Spleen (tissue), 11 donors: ENCODE data around the gene WNK2. TPM values are rescaled to one million over a fixed set of nuclear protein-coding genes. Genes with fewer than 3 reads are reported as not detected.

Experiments
- DNase-seq: peaks from one replicate; pipeline ENCODE4 v3.0.0-alpha.2; 2020
- H3K27ac ChIP-seq, 8 donors: fragments of 200-600 bp; sonication (generic) in 7 of 8; 1 replicate in 4 of 8; 2 replicates in 4 of 8; pipeline versions ENCODE4 v1.5.0 to v1.8.0; 2016 to 2021; ENCODE audit warnings: inconsistent platforms in 4 of 8, mild to moderate bottlenecking in 4 of 8, moderate library complexity in 1 of 8
- H3K27me3 ChIP-seq, 7 donors: fragments of 200-600 bp; sonication (generic) in 6 of 7; replicated peaks in 1 of 7; 1 replicate in 4 of 7; 2 replicates in 3 of 7; pipeline versions ENCODE4 v1.5.0 to v1.8.0; 2016 to 2021; ENCODE audit warnings: inconsistent platforms in 3 of 7, mild to moderate bottlenecking in 1 of 7
- H3K36me3 ChIP-seq, 6 donors: fragments of 200-600 bp; sonication (generic) in 5 of 6; 1 replicate in 4 of 6; 2 replicates in 2 of 6; pipeline versions ENCODE4 v1.5.0 to v1.8.0; 2016 to 2021; ENCODE audit warnings: inconsistent platforms in 2 of 6
- H3K4me1 ChIP-seq, 6 donors: fragments of 200-600 bp; sonication (generic) in 5 of 6; 1 replicate in 3 of 6; 2 replicates in 3 of 6; pipeline versions ENCODE4 v1.5.0 to v1.8.0; 2016 to 2021; ENCODE audit warnings: inconsistent platforms in 3 of 6
- H3K4me3 ChIP-seq, 8 donors: fragments of 200-600 bp; sonication (generic) in 7 of 8; 1 replicate in 4 of 8; 2 replicates in 4 of 8; pipeline versions ENCODE4 v1.5.0 to v1.8.0; 2016 to 2021; ENCODE audit warnings: inconsistent platforms in 4 of 8, mild to moderate bottlenecking in 4 of 8, moderate library complexity in 2 of 8
- H3K9me3 ChIP-seq, 8 donors: fragments of 200-600 bp; sonication (generic) in 7 of 8; 1 replicate in 4 of 8; 2 replicates in 4 of 8; pipeline versions ENCODE4 v1.5.0 to v1.8.0; 2016 to 2021; ENCODE audit warnings: inconsistent platforms in 4 of 8
- POLR2A ChIP-seq, 3 donors: fragments of 450-650 bp; IDR thresholded peaks; one replicate each; pipeline ENCODE4 v1.5.1; 2017; ENCODE audit warnings: antibody characterized with exemption in 3 of 3, mild to moderate bottlenecking in 1 of 3
- POLR2AphosphoS5 ChIP-seq, 3 donors: sonication (generic); formaldehyde crosslinking; IDR thresholded peaks; one replicate each; pipeline ENCODE4 v1.5.1; 2017; ENCODE audit warnings: antibody characterized with exemption in 3 of 3
- WGBS, 5 donors: extraction: QIAGEN DNeasy Blood & Tissue Kit in 3 of 5; methylation state at CpG; one replicate each; pipeline versions ENCODE4 v1.1.5 to v1.1.7; 2013 to 2018; 5-methylcytosine and 5-hydroxymethylcytosine counted together
- intact Hi-C: fragments of 100-400 bp; cut with DNase I; formaldehyde crosslinking; loops from one replicate; pipeline ENCODE4 v1.15.0; 2023; ENCODE audit warnings: low total_unique reads
- polyA plus RNA-seq, 3 donors: library from polyadenylated mRNA; stranded (reverse); fragments of 200-250 nt; gene quantifications; one replicate each; pipeline ENCODE4 v1.2.1, GENCODE V29; 2013
- total RNA-seq, 7 donors: library from RNA; depleted of rRNA in 3 of 7; stranded (reverse); fragments of >200 nt in 3 of 7; fragmentation: NEBNext Ultra II Directional in 4 of 7; extraction: Animal tissue kit (Norgen Biotek cat#: 25700) in 4 of 7; gene quantifications; one replicate each; pipeline versions ENCODE4 v1.1.0 to v1.2.1, GENCODE V29; 2016 to 2021
- TF ChIP-seq, protein P1 (sequence below), 11 experiments: fragments of 200-600 bp in 7 of 11; fragments of 450-650 bp in 4 of 11; sonication (generic) in 4 of 11; IDR thresholded peaks in 8 of 11; conservative IDR thresholded peaks in 3 of 11; 1 replicate in 7 of 11; 2 replicates in 4 of 11; pipeline versions ENCODE4 v1.4.0 to v1.8.0; 2016 to 2021; ENCODE audit warnings: antibody characterized with exemption in 11 of 11, inconsistent platforms in 4 of 11, mild to moderate bottlenecking in 1 of 11
- donor health status: healthy with polysubstance abuse.
- donor health status: DM: no; HTN: no; CAD: no; lungs with moderate emphysema.
- donor health status: DM: no; HTN: no; CAD: no.
- donor health status: Bipolar disorder and iron deficiency.
- donor health status: healthy.
- donor health status: DM: no; HTN: no; CAD: no.
- donor health status: DM: yes; HTN: yes; CAD: no.

Gene WNK2
- total and polyA plus RNA-seq, 10 donors, result 1.8 to 20.0 (median 7.3) TPM

DNA sequence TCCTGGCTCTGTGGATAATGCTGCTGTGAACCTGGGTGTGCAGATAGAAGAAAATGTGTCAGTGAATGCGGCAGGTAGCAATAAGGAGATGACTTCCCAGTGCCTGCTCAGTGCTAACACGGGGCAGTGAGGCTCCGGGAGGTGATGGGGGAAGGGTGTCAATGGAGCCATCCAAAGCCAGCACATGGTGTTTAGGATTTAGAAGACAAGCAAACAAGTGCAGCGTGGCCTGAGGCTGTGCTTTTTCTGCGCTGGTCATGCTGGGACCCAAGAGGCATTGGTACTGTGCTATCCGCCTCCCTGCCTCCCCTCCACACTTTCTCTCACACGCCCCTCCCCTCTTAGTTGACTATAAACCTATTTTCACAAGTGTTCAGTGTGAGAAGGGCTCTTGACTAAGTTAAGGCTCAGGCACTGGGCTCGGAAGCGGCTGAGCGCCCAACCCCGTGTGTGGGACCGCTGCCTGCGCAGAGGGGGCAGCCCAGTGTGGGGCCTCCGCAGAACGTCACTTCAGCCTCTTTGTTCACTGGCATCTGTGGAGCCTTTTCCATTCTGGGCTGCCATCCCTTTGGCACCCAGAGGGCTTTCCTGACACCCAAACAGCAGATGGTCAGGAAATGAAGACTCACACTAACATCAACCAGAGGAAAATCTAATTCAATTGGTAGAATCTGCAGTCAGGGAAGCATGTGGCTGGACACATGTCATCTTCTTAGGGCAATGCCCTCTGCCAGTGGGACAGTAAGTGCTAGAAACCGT, 28.0 kb upstream of the WNK2 start:
- WGBS, 5 donors, result 85 to 93% (median 91%) methylated on average over 16 of the region's 16 CpGs
- TF ChIP-seq POLR2A (IDR thresholded peaks at IDR 0.05) (no peak), POLR2AphosphoS5 (IDR thresholded peaks at IDR 0.05) (no peak)
- TF ChIP-seq, protein P1, sequence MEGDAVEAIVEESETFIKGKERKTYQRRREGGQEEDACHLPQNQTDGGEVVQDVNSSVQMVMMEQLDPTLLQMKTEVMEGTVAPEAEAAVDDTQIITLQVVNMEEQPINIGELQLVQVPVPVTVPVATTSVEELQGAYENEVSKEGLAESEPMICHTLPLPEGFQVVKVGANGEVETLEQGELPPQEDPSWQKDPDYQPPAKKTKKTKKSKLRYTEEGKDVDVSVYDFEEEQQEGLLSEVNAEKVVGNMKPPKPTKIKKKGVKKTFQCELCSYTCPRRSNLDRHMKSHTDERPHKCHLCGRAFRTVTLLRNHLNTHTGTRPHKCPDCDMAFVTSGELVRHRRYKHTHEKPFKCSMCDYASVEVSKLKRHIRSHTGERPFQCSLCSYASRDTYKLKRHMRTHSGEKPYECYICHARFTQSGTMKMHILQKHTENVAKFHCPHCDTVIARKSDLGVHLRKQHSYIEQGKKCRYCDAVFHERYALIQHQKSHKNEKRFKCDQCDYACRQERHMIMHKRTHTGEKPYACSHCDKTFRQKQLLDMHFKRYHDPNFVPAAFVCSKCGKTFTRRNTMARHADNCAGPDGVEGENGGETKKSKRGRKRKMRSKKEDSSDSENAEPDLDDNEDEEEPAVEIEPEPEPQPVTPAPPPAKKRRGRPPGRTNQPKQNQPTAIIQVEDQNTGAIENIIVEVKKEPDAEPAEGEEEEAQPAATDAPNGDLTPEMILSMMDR (IDR thresholded peaks at IDR 0.05 in 8 of 11, conservative IDR thresholded peaks at IDR 0.05 in 3 of 11), result no peak
- H3K9me3 ChIP-seq, result no peaks in the 10 kb centered on the region
- no peaks in the 10 kb centered on the region for H3K36me3 ChIP-seq
- H3K4me1 ChIP-seq, result peaks cover 0 to 13% (median 8%) of the 10 kb centered on the region in 6 donors
- intact Hi-C loops, result loop anchor here (5.0 kb wide), 1 partner anchor 146 kb away; no protein-coding TSS in a partner anchor
- no peak for DNase-seq
- no peak overlapping the region for H3K4me3 ChIP-seq
- H3K27ac ChIP-seq, result no peak overlapping the region
- no peaks in the 10 kb centered on the region for H3K27me3 ChIP-seq

DNA sequence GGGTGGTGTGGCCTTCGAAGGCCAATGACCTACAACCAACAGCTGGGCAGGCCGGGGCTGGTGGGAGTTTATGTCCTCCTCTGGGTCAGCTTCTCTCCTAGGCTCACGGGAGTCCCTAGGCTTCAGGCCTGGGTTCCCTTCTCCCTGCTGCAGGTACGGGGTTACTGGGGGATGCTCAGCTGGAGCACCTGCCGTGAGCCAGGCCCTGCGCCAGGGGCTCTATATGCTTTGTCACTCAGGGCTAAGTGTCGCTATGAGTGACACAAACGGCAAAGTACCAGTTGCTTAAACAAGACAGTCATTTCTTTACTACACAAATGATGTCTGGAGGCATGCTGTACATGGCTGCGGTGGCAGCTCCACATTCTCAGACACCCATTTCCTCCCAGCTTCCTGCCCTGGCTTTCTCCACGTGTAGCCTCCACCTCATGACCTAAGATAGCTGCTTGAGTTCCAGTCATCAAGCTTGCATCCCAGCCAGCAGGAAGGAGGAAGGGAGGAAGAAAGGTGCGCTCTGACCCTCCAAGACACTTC, 27.4 kb upstream of the WNK2 start:
- Histone ChIP-seq H3K9me3 (no peaks in the 10 kb centered on the region), H3K4me3 (no peak overlapping the region), H3K4me1 (peaks cover 0 to 13% (median 8%) of the 10 kb centered on the region in 6 donors), H3K27ac (no peak overlapping the region), H3K36me3 (no peaks in the 10 kb centered on the region), H3K27me3 (no peaks in the 10 kb centered on the region)
- intact Hi-C loops, result loop anchor here (5.0 kb wide), 1 partner anchor 146 kb away; no protein-coding TSS in a partner anchor
- TF ChIP-seq, protein P1 (IDR thresholded peaks at IDR 0.05 in 8 of 11, conservative IDR thresholded peaks at IDR 0.05 in 3 of 11), result no peak
- TF ChIP-seq POLR2A (IDR thresholded peaks at IDR 0.05), result no peak
- no peak for TF ChIP-seq POLR2AphosphoS5 (IDR thresholded peaks at IDR 0.05)
- WGBS, 5 donors, result 53 to 74% (median 69%) methylated on average over 10 to 11 of the region's 11 CpGs
- DNase-seq, result no peak

DNA sequence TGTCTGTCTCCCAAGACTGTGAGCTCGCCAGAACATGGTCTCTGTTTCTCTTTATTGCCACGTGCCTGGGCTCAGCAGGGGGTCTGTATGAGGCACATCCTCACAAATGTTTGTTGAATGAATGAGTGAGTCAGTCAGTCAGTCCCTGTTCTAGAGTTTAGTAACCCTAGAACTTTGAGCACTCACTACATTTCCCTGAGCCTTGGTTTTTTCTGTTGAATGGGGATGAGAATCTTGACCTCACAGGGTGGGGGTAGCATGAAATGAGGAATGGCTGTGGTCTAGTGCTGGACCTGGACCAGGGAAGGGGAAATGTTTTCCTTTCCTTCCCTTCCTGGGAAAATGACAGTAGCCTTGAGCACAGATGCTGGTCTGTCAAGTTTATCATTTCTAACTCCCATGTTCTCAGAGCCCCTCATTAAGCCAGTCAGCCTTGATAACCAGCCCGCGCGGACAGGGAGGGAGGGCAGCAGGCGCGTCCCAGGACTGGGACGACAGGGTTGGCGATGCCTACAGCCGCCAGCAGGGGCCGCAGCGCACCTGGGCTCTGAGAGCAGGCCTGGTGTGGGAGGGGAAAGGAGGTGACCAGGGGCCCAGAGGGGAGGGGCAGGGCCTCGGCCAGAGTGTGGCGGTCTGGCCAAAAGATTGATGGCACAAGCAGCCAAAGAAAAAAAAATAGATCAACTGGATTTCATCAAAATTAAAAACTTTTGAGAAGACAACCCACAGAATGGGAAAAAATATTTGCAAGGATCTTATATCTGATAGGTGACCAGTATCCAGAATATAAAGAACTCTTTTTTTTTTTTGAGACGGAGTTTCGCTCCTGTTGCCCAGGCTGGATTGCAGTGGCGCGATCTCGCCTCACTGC, 24.1 kb upstream of the WNK2 start:
- TF ChIP-seq, protein P1 (IDR thresholded peaks at IDR 0.05 in 8 of 11, conservative IDR thresholded peaks at IDR 0.05 in 3 of 11), result peak; percentile 94 to 99 (median 97)
- no peak for TF ChIP-seq POLR2A (IDR thresholded peaks at IDR 0.05)
- peak; percentile 39 to 80 (median 71) for TF ChIP-seq POLR2AphosphoS5 (IDR thresholded peaks at IDR 0.05)
- 22 to 26% (median 23%) methylated on average over 17 to 19 of the region's 19 CpGs for WGBS, 5 donors
- no peaks in the 10 kb centered on the region for H3K27me3 ChIP-seq
- H3K36me3 ChIP-seq, result no peaks in the 10 kb centered on the region
- no peaks in the 10 kb centered on the region for H3K9me3 ChIP-seq
- H3K4me3 ChIP-seq, result no peak overlapping the region
- intact Hi-C loops, result loop anchor here (5.0 to 10.0 kb wide), 3 partner anchors 142 to 805 kb away; no protein-coding TSS in a partner anchor
- peak; percentile 96 for DNase-seq
- peaks cover 0 to 13% (median 8%) of the 10 kb centered on the region in 6 donors for H3K4me1 ChIP-seq
- peak overlapping the region in 1 of 8 donors; percentile 7 for H3K27ac ChIP-seq
